Activated naive CD4-positive, alpha-beta T cell treated with Interleukin-2 at 50 U/mL for 16 hours (primary cell): ENCODE measurements around the gene NRXN3.

Experiments
- DNase-seq: peaks from one replicate; pipeline ENCODE4 v3.0.0-alpha.2; 2020

The NRXN3 gene

DNA sequence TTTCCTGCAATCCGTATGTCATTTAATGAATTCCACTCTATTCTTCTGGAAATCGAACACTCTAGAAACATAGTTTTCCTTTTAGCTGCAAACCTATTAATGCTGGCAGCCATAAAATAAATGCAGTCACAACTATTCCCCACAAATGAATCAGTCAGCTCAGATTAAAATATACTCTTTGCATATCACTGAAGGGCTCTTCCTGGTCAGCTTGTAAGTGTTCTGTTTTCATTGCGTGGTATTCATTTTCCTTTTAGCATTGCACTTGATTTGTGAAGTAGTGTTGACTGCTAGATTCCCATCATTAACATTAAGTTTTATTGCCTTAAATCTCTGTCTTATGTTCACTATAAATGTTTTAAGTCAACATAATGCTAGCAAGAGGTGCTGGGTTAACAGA lies 1355.2 kb downstream of the NRXN3 start:
- DNase-seq, result no peak

- no peak for DNase-seq
Observed at GRCh38 chr14:79528828-79529416, 1358.7 kb downstream of the NRXN3 start.

- no peak for DNase-seq
Observed at GRCh38 chr14:79530555-79530954, 1360.4 kb downstream of the NRXN3 start.

GRCh38 chr14:79534703-79535353 lies 1364.7 kb downstream of the NRXN3 start:
- no peak for DNase-seq

DNA sequence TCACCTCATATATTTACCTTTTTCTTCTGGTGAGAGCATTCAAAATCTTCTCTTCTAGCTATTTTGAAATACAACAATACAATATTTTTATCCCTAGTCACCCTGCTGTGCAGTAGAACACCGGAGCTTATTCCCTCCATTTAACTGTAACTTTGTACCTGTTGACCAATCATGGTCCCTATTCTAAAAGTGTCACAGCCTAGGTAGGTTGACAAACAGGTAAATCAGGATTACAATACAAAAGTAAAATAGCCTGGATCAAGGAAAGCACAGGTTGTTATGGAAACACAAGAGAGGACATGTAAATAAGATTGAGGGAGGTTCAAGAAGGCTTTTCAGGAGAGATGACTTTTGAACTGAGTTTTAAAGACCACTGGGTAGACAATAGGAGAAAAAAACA lies 1370.2 kb downstream of the NRXN3 start:
- no peak for DNase-seq

GRCh38 chr14:79542121-79542520 lies 1371.9 kb downstream of the NRXN3 start:
- DNase-seq, result no peak

GRCh38 chr14:79543348-79543747 lies 1373.2 kb downstream of the NRXN3 start:
- no peak for DNase-seq

DNA sequence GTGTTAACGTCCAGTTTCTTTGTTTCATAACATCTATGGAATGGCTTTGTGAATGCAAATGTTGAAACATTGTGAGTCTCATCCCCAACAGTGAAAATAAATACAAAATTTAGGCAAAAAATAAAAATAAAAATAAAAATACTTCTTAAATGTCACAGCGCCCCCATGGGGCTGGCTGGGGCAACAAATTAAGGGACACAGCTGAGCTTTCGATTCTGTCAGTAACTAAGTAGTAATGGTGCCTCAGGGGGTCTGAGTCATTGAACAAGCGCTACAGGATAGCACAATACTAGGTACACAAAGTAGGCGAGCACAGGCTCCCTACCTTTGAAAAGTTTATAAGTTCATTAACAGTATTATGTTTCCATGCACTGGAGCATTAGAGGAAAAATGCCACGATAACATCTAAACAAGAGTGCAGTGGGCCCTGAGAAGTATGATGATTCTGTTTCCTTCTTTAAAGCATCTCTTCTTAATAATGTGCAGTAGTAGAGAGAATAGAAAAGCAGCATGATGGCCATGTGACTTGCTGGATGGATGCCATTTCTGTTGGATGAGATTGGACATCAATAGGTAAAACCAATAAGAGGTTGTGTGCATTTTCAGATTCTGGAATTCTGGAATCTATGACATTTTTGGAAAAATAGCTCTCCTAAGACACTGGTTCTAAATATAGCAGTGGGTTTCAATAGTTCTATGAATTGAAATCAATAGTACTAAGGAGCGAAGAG lies 1374.0 kb downstream of the NRXN3 start:
- DNase-seq, result no peak

DNA sequence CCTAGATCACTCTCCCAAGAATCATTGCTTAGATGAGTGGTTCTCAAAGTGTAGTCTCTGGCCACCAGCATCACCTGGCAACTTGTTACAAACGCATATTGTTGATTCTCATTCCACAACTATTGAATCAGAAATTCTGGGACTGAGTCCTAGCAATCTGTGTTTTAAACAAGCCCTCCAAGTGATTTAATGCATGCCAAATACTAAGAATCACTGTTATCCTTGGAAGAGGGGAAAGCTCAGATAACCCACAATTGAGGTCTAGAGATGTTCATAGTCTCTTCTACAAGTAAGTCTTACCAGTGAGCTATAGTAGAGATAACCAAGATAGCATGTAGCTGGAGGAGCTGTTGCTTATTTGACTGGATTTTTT lies 1374.5 kb downstream of the NRXN3 start:
- DNase-seq, result no peak

- no peak for DNase-seq
Observed at GRCh38 chr14:79548836-79549235, 1378.7 kb downstream of the NRXN3 start.

DNA sequence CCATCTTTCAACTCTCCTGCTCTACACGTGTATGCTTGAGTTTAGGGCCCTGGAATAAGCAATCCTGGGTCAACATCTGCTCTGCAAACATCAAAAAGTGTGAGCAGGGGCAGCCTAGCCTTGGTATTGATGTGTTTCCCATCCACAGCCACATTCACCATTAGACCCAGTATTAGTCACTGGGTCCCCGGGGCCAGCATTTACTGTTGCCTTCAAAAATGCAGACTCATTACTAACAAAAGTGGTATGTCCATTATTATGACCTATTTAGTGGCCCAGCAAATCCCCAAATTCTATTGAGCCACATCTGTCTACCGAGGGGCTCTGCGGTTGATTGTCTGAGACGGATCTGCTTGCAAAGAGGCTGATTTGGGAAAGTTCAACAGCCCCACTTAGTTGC lies 1379.3 kb downstream of the NRXN3 start:
- DNase-seq, result no peak

GRCh38 chr14:79551523-79551922 lies 1381.3 kb downstream of the NRXN3 start:
- DNase-seq, result no peak

- no peak for DNase-seq
Observed at GRCh38 chr14:79552778-79553177, 1382.6 kb downstream of the NRXN3 start.

DNA sequence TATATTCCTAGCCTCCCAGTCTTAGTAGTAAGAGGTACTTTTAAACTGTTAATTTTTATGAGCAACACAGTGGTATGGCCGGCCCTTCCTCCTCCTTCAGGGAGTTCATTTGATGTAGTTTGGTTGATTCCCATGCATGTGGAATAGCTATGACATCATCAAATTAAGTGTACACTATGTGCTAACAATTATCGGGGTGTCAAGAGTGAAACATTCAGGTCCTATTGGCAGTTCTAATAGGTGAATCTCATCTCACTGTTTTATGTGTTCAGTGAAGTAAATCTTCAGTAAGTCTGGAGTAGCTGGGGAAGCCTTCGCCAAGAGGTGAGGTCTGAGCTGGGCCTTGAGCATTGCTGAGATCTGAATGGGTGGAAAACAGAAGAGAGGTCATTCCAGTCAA lies 1384.6 kb downstream of the NRXN3 start:
- no peak for DNase-seq

GRCh38 chr14:79555429-79555828 lies 1385.3 kb downstream of the NRXN3 start:
- DNase-seq, result no peak

DNA sequence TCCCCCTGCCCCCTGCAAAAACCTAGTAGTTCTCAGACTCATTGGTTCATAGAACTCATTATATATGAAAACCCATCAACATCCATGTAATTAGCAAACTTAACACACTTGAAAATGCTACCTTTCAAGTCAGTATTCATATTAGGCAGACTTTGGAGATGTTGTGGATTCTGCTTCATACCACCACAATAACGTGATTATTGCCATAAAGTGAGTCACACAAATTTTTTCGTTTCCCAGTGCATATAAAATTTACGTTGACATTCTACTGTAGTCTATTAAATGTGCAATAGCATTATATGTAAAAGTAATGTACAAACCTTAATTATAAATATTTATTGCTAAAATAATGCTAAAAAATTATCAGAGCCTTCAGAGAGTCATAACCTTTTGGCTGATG lies 1387.1 kb downstream of the NRXN3 start:
- no peak for DNase-seq

DNA sequence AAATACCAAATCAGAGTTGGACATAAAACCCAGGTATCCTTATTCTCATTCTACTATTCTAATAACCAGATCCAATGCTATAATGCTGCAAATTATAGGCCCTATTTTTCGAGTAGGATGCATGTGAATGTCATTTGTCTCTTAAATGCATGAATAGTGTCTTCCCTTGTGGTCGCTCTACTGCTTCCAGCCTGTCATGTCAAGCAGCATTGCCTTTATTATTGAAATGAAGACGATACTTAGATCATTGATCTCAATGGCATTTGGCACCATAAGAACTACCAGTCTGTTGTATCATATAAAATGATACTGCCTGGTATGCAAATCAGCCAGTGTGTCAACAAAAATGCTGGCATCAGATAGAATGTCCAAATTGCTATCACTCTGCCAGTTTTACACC lies 1392.0 kb downstream of the NRXN3 start:
- DNase-seq, result no peak

DNA sequence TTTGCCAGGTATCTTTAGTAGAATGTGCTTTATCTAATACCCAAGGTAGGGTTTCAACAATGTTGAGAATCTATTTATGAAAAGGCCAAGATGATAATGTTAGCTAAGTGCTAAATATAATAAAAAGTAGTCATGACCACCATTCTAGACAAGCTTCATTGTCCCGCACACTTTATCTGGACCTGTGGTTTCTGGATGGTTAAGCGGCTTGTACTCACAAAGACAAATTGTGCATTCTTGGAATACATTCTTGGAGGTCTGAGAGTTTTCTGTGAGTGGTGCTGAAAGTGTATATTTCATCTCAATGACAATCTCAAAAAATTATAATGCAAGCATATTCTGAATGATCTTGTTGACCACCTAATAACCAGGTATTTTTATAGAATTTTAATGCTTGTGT lies 1394.2 kb downstream of the NRXN3 start:
- no peak for DNase-seq

DNA sequence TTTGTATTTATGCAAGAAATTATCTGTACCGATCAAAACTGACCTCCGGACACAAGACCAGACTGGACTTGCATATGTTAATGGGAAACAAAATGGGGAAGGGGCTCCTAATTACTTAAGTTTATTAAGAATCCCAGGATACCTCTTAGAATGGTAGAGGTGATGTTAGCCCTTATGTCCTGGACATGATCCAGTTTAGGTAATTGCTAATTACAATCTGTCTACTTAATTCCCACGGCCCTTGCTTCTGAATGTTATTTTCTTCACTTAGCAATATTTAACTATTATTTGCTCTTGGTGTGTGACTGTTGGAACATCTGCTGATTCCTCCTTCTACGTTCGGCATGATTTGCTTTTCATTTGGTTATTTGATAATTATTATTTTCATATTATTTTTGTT lies 1397.1 kb downstream of the NRXN3 start:
- DNase-seq, result no peak

DNA sequence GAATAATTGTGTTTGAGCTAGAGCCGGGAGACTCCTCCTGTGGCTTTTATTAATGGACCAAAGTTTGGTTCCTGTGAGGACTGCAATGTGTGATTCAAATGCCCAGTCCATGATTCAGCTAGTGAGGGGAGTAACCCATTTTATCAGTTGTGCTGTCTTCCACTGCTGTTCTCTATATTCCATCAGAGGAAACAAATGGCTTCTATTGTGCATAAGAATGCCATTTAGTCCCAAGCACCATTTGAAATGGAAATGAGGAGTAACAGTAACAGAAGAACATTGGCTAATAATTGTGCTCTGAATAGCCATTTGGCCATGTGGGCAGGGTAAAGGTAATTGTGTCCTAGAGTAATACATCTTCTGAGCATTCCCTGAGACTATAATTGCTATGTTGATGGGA lies 1398.4 kb downstream of the NRXN3 start:
- DNase-seq, result no peak

DNA sequence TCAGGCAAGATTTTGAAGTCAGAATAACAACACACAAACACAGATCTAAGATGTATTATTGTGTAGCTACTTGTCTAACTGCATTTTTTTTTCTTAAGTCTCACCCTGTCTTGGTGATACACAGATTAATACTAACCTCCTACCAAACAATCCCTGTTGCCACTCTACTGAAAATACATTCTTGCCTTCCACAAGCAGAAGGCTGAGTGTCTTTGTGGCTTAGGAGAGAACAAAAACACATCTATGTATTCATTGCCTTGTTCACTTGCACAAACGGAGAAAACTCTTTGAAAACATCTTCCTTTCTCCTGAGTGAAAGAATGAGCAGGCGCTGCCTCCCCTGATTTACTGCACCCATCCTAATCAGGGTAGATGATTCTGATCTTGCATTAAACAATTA lies 1398.9 kb downstream of the NRXN3 start:
- no peak for DNase-seq

- DNase-seq, result no peak
Observed at GRCh38 chr14:79570648-79571047, 1400.5 kb downstream of the NRXN3 start.

- DNase-seq, result no peak
Observed at GRCh38 chr14:79571366-79571765, 1401.2 kb downstream of the NRXN3 start.

DNA sequence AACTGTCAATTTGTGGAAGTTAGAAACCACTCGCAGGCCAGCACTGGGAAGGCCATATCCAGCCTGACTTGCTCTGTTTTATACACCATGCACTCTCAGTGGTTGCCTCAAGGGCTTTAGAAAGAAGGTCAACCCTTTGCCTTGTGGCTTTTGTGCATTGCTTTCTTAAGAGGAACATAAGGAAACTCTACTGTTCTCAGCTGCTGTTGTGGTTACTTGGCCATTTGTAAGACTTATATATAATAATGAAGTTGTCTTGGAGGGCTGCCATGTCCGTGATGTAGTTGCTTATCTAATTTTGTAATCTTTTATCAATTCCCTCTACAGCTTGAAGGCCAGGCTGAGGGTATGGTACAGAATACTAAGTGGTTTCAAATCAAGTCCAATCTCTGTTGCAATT lies 1403.3 kb downstream of the NRXN3 start:
- no peak for DNase-seq

- no peak for DNase-seq
Observed at GRCh38 chr14:79575032-79575431, 1404.9 kb downstream of the NRXN3 start.
